ENCODE measurements around the gene LILRB5. TPM values are rescaled to one million over a fixed set of nuclear protein-coding genes. Genes with fewer than 3 reads are reported as not detected.

Gene LILRB5
- total and polyA plus RNA-seq, 9 of the 15 experiments (the other 6 are each of a cell fraction or from before 2014, with no cell fraction given) = not detected

- TF ChIP-seq HNRNPH1 (optimal IDR thresholded peaks at IDR 0.05; ENCODE audit: low read depth, low read length) (no peak), LARP7 (IDR thresholded peaks at IDR 0.05) (no peak), NR2C1 (IDR thresholded peaks at IDR 0.05) (no peak), NR2C1 (tag; IDR thresholded peaks at IDR 0.05) (peak; percentile 17; the same call in 1 of the 2 replicates), WHSC1 (IDR thresholded peaks at IDR 0.05; ENCODE audit: low read length) (no peak), ZBTB12 (CRISPR knock-in tag; IDR thresholded peaks at IDR 0.05) (no peak)
Measured at GRCh38 chr19:54206030-54206830, 50.8 kb downstream of the LILRB5 start (continued).

GRCh38 chr19:54204767-54205468, 52.2 kb downstream of the LILRB5 start:
- Histone ChIP-seq H3K4me1 (replicated peaks in 1 of 2; ENCODE audit: control insufficient read depth in 2 of 2, insufficient read depth in 2 of 2, low read length in 2 of 2) (peaks cover 53 to 69% of the 10 kb centered on the region in 2 experiments), H3K36me3 (ENCODE audit: control insufficient read depth, insufficient read depth, low read length) (peaks cover 83% of the 10 kb centered on the region), H2AFZ (ENCODE audit: low read depth, low read length) (no peak overlapping the region), H3K79me2 (ENCODE audit: control insufficient read depth, insufficient read depth, low read length) (peaks cover 93% of the 10 kb centered on the region), H3K4me3 (peak overlapping the region; percentile 68; the same call in 1 of the 2 replicates), H3K27ac (ENCODE audit: extremely low read depth, low read depth, low read length) (peak overlapping the region; percentile 67), H3K4me2 (ENCODE audit: insufficient read depth, low read length) (peak overlapping the region; percentile 89), H4K20me1 (replicated peaks; ENCODE audit: control insufficient read depth, insufficient read depth, low read length) (peaks cover 89% of the 10 kb centered on the region), H3K9me3 (replicated peaks; ENCODE audit: control insufficient read depth, insufficient read depth, low read depth, low read length) (no peaks in the 10 kb centered on the region), H3K27me3 (ENCODE audit: control insufficient read depth in 2 of 2, insufficient read depth in 2 of 2, low read length in 2 of 2) (no peaks in the 10 kb centered on the region), H3K9ac (ENCODE audit: insufficient read depth in 1 of 2, low read depth in 2 of 2, low read length in 2 of 2) (peak overlapping the region; percentile 89 to 98), H3K9me1 (ENCODE audit: control insufficient read depth, insufficient read depth, low read length) (peaks cover 23% of the 10 kb centered on the region)
- in situ Hi-C loops (cut with MboI) = no loop called here
- intact Hi-C loops (cut with micrococcal nuclease) = no loop called here
- no TSS peak for BruUV-seq (replicated peaks)
- POLR2A ChIA-PET = interaction anchor here (0.7 to 1.4 kb wide), 5 partner anchors 14 to 1932 kb away, joined by 3 to 7 read pairs (median 4); partner anchors contain the start of genes MBOAT7, TMC4 and TSEN34
- TF ChIP-seq MCM2 (IDR thresholded peaks at IDR 0.05; ENCODE audit: low read depth) (no peak), ZNF583 (CRISPR knock-in tag; IDR thresholded peaks at IDR 0.05) (no peak), BHLHE40 (IDR thresholded peaks at IDR 0.05; ENCODE audit: low read length) (no peak)
- no peak for ATAC-seq
- CTCF ChIA-PET (ENCODE audit: low intra/inter-chr PET ratio) = interaction anchor here (0.6 kb wide), 1 partner anchor 13 kb away, joined by 4 read pairs; no protein-coding TSS in a partner anchor
- no peak for DNase-seq (ENCODE audit: extremely low read depth in 1 of 4, low spot score in 3 of 4)
- FAIRE-seq = no peak
- WGBS (ENCODE audit: insufficient coverage, low coverage, missing lambda C conversion rate) = 43% methylated on average over 4 of the region's 4 CpGs
